ENCODE data around the gene PPP1R36. TPM values are rescaled to one million over a fixed set of nuclear protein-coding genes. Genes with fewer than 3 reads are reported as not detected.

The PPP1R36 gene
- total and polyA plus RNA-seq, 2 of the 8 experiments (the other 6 are each of a cell fraction or from before 2014, with no cell fraction given): 0.39 to 0.93 TPM

- DNase-seq (ENCODE audit: low read depth in 1 of 2, low spot score in 2 of 2) (peak in 1 of 2 experiments; percentile 49), FAIRE-seq (no peak)
- H2BK5ac ChIP-seq (ENCODE audit: low read depth, low read length): no peak overlapping the region
- no peaks in the 10 kb centered on the region for H3K79me2 ChIP-seq (ENCODE audit: control insufficient read depth in 1 of 2, insufficient read depth in 2 of 2, low read length in 2 of 2)
- ChIA-PET POLR2A (ENCODE audit: partially characterized antibody) (no interaction called here), CTCF (ENCODE audit: partially characterized antibody) (interaction anchor here (1.6 kb wide), 1 partner anchor 30 kb away, joined by 4 read pairs; no protein-coding TSS in a partner anchor)
- WGBS, 2 experiments (ENCODE audit: extremely low coverage in 1 of 2, insufficient coverage in 1 of 2, insufficient read length in 1 of 2, insufficient replicate concordance in 2 of 2, low coverage in 1 of 2, low lambda C conversion rate in 2 of 2, missing lambda C conversion rate in 1 of 2): 67% methylated on average over 5 of the region's 5 CpGs; no CpG with 5 or more reads in 1 of the 2 experiments
- TF ChIP-seq SIN3A (conservative IDR thresholded peaks at IDR 0.05 in 1 of 2, IDR thresholded peaks at IDR 0.05 in 1 of 2; ENCODE audit: low read depth in 1 of 2, low read length in 2 of 2) (no peak), TAF7 (optimal IDR thresholded peaks at IDR 0.05; ENCODE audit: borderline replicate concordance, low read depth, low read length) (no peak), SUZ12 (IDR thresholded peaks at IDR 0.05; ENCODE audit: low read length) (no peak), BCL11A (IDR thresholded peaks at IDR 0.05; ENCODE audit: low read depth in 2 of 2, low read length in 2 of 2) (no peak), CHD1 (IDR thresholded peaks at IDR 0.05; ENCODE audit: low read depth, low read length) (no peak), RFX5 (IDR thresholded peaks at IDR 0.05; ENCODE audit: borderline replicate concordance, low read depth, low read length) (no peak), SP1 (IDR thresholded peaks at IDR 0.05; ENCODE audit: low read depth, low read length) (no peak), JUND (IDR thresholded peaks at IDR 0.05; ENCODE audit: low read length) (no peak), HDAC2 (IDR thresholded peaks at IDR 0.05; ENCODE audit: borderline replicate concordance in 1 of 2, low read depth in 2 of 2, low read length in 2 of 2) (no peak), GABPA (IDR thresholded peaks at IDR 0.05; ENCODE audit: borderline replicate concordance, insufficient read depth, low read length) (no peak), RBBP5 (IDR thresholded peaks at IDR 0.05; ENCODE audit: borderline replicate concordance, low read depth, low read length) (no peak), KDM5A (IDR thresholded peaks at IDR 0.05; ENCODE audit: low read length) (no peak), MAFK (IDR thresholded peaks at IDR 0.05; ENCODE audit: low read depth, low read length) (no peak), EZH2 (IDR thresholded peaks at IDR 0.05; ENCODE audit: low read depth, low read length, severe bottlenecking) (no peak)
- H2BK20ac ChIP-seq (ENCODE audit: low read length): no peak overlapping the region
- no peak overlapping the region for H3K56ac ChIP-seq (replicated peaks; ENCODE audit: insufficient read length, low read depth, low read length)
- H3K4me3 ChIP-seq (ENCODE audit: extremely low read depth in 1 of 4, insufficient read depth in 2 of 4, low read depth in 3 of 4, low read length in 4 of 4): no peak overlapping the region
- no peaks in the 10 kb centered on the region for H4K20me1 ChIP-seq (replicated peaks in 1 of 2; ENCODE audit: control insufficient read depth in 1 of 2, insufficient read depth in 2 of 2, low read length in 2 of 2)
- H4K8ac ChIP-seq (ENCODE audit: extremely low read depth, insufficient read depth, low read length): no peak overlapping the region
- no peak overlapping the region for H4K91ac ChIP-seq (replicated peaks; ENCODE audit: insufficient read length, low read length)
- no peak overlapping the region for H3K18ac ChIP-seq (ENCODE audit: extremely low read depth, low read length)
- no peak overlapping the region for H2BK120ac ChIP-seq (replicated peaks; ENCODE audit: low read depth, low read length)
- H3K23me2 ChIP-seq (ENCODE audit: low read depth, low read length): no peaks in the 10 kb centered on the region
- H4K5ac ChIP-seq (ENCODE audit: insufficient read length, low read depth, low read length): no peak overlapping the region
- no peaks in the 10 kb centered on the region for H3K36me3 ChIP-seq (ENCODE audit: control insufficient read depth in 2 of 4, insufficient read depth in 4 of 4, low read length in 3 of 4)
- H3K14ac ChIP-seq (ENCODE audit: insufficient read length): no peak overlapping the region
- H3K4ac ChIP-seq (replicated peaks; ENCODE audit: insufficient read length, low read depth, low read length): no peak overlapping the region
- no peak overlapping the region for H2BK15ac ChIP-seq (ENCODE audit: low read length)
- no peak overlapping the region for H3K27ac ChIP-seq (ENCODE audit: low read depth, low read length)
- H2AK5ac ChIP-seq (ENCODE audit: low read depth, low read length): no peak overlapping the region
- no peak overlapping the region for H2BK12ac ChIP-seq (ENCODE audit: low read depth, low read length)
- no peak overlapping the region for H3K23ac ChIP-seq (ENCODE audit: insufficient read length)
- no peaks in the 10 kb centered on the region for H3K79me1 ChIP-seq (ENCODE audit: low read depth, low read length)
- H3K27me3 ChIP-seq (replicated peaks in 1 of 4; ENCODE audit: control insufficient read depth in 3 of 4, extremely low read depth in 1 of 4, insufficient read depth in 3 of 4, low read length in 3 of 4): no peaks in the 10 kb centered on the region
- H3K9ac ChIP-seq (replicated peaks in 1 of 4; ENCODE audit: extremely low read depth in 1 of 4, low read depth in 3 of 4, low read length in 3 of 4): no peak overlapping the region
- H3K4me1 ChIP-seq (replicated peaks in 1 of 4; ENCODE audit: control insufficient read depth in 3 of 4, insufficient read depth in 4 of 4, low read length in 3 of 4): peaks cover 3 to 14% (median 6%) of the 10 kb centered on the region in 4 experiments; a peak in 4 of 7 replicates
- H2AFZ ChIP-seq (ENCODE audit: low read length): no peak overlapping the region
- H3K9me3 ChIP-seq (ENCODE audit: insufficient read depth in 2 of 2, low read depth in 1 of 2, low read length in 1 of 2): no peaks in the 10 kb centered on the region
- no peak overlapping the region for H3K4me2 ChIP-seq (ENCODE audit: insufficient read depth in 1 of 2, low read depth in 2 of 2, low read length in 2 of 2)
Measured at GRCh38 chr14:64581817-64582216, 32.1 kb downstream of the PPP1R36 start.
